Prostate gland (tissue), 2 donors: ENCODE data around the gene ULK3. TPM values are rescaled to one million over a fixed set of nuclear protein-coding genes. Genes with fewer than 3 reads are reported as not detected.

Experiments used
- DNase-seq: peaks from one replicate; pipeline ENCODE4 v3.0.0-alpha.2; 2019; ENCODE audit warnings: low spot score
- H3K27ac ChIP-seq, 2 donors: fragments of 200-600 bp; sonication (generic); 2 replicates each; pipeline ENCODE4 v1.5.1; 2017 to 2019
- H3K27me3 ChIP-seq: fragments of 200-600 bp; sonication (generic); replicated peaks from 2 replicates; pipeline ENCODE4 v1.5.1; 2019; ENCODE audit not compliant: insufficient read depth
- H3K36me3 ChIP-seq, 2 donors: fragments of 200-600 bp; sonication (generic); 1 replicate in 1 of 2; 2 replicates in 1 of 2; pipeline versions ENCODE4 v1.5.1 to v1.8.1; 2017 to 2019
- H3K4me1 ChIP-seq: fragments of 200-600 bp; sonication (generic); replicated peaks from 2 replicates; pipeline ENCODE4 v1.5.1; 2019
- H3K4me3 ChIP-seq, 2 donors: fragments of 200-600 bp; sonication (generic); 2 replicates each; pipeline ENCODE4 v1.5.1; 2017 to 2019
- H3K9me3 ChIP-seq: fragments of 200-600 bp; sonication (generic); 2 replicates; pipeline ENCODE4 v1.5.1; 2017
- POLR2A ChIP-seq: fragments of 450-650 bp; IDR thresholded peaks from one replicate; pipeline ENCODE4 v1.6.1; 2016; ENCODE audit warnings: antibody characterized with exemption, mild to moderate bottlenecking
- POLR2AphosphoS5 ChIP-seq: sonication (generic); formaldehyde crosslinking; IDR thresholded peaks from one replicate; pipeline ENCODE4 v1.6.1; 2017; ENCODE audit warnings: antibody characterized with exemption
- WGBS: methylation state at CpG from one replicate; pipeline ENCODE4 v1.1.5; 2018; 5-methylcytosine and 5-hydroxymethylcytosine counted together
- intact Hi-C: fragments of 100-400 bp; cut with DNase I; formaldehyde crosslinking; loops from one replicate; pipeline ENCODE4 v1.14.2; 2022
- total RNA-seq, 2 donors: library from RNA; depleted of rRNA; stranded (reverse); fragments of >200 nt; gene quantifications; one replicate each; pipeline ENCODE4 v1.1.0, GENCODE V29; 2016
- TF ChIP-seq, protein P1 (sequence below), 4 experiments: fragments of 200-600 bp in 2 of 4; fragments of 450-650 bp in 2 of 4; sonication (generic) in 2 of 4; IDR thresholded peaks; 1 replicate in 3 of 4; 2 replicates in 1 of 4; pipeline ENCODE4 v1.5.1; 2016 to 2019; ENCODE audit warnings: antibody characterized with exemption in 4 of 4, mild to moderate bottlenecking in 2 of 4, moderate library complexity in 2 of 4

Gene ULK3, protein sequence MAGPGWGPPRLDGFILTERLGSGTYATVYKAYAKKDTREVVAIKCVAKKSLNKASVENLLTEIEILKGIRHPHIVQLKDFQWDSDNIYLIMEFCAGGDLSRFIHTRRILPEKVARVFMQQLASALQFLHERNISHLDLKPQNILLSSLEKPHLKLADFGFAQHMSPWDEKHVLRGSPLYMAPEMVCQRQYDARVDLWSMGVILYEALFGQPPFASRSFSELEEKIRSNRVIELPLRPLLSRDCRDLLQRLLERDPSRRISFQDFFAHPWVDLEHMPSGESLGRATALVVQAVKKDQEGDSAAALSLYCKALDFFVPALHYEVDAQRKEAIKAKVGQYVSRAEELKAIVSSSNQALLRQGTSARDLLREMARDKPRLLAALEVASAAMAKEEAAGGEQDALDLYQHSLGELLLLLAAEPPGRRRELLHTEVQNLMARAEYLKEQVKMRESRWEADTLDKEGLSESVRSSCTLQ
- total RNA-seq, result 10 to 100 TPM; 44.6 to 98.5 TPM

DNA sequence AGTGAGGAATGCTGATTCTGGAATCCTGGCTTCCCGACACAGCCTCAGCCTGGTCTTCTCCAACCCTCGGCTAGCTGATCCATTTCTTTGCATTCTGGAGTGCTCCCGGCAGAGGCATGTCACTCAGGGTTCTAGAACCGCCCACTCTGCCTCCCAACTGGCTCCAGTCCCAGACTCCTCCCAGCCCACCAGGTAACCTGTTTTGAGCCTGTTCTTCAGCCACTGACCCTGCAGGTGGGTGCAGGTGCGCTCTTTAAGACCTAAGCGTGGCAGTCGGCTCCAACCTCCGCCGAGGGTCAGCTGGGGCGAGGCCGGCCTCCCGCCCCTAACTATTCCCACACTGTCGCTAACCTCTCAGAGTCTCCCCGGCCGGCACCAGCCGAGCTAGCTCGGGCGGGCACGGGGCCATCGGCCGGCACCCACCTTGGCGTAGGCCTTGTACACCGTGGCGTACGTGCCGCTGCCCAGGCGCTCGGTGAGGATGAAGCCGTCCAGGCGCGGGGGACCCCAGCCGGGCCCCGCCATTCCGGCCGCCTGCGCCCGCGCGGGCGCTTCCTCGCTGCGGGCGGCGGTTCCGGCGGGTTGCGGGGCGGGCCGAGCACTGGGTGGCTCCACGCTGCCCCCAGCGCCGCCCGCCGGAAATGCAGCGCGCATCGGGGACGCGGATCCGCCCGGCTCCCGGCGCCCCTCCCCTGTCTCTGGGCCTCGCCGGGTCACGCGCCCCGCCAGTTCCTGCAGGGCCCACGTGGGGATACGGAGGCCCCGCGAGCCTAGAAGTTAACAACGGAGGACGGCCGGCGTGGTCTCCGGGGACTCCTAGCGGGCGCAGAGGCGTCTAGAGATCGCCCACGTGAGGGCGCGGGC, at the start of gene ULK3:
Gene ULK3, minus strand, starts transcription at position 576 of the 864 bp plus-strand sequence. Its CDS starts 51 bp downstream, at position 525.
- H3K36me3 ChIP-seq, result no peaks in the 10 kb centered on the region
- H3K27ac ChIP-seq, result peak within 1 kb of the TSS; percentile 89 to 94
- WGBS, result under 1% methylated on average over 31 of the region's 84 CpGs
- intact Hi-C loops, result loop anchor here (5.0 kb wide), 2 partner anchors 61 to 64 kb away; partner anchors contain the start of genes CSK and FAM219B
- TF ChIP-seq POLR2A (peak; percentile 38), POLR2AphosphoS5 (peak; percentile 72)
- TF ChIP-seq, protein P1, sequence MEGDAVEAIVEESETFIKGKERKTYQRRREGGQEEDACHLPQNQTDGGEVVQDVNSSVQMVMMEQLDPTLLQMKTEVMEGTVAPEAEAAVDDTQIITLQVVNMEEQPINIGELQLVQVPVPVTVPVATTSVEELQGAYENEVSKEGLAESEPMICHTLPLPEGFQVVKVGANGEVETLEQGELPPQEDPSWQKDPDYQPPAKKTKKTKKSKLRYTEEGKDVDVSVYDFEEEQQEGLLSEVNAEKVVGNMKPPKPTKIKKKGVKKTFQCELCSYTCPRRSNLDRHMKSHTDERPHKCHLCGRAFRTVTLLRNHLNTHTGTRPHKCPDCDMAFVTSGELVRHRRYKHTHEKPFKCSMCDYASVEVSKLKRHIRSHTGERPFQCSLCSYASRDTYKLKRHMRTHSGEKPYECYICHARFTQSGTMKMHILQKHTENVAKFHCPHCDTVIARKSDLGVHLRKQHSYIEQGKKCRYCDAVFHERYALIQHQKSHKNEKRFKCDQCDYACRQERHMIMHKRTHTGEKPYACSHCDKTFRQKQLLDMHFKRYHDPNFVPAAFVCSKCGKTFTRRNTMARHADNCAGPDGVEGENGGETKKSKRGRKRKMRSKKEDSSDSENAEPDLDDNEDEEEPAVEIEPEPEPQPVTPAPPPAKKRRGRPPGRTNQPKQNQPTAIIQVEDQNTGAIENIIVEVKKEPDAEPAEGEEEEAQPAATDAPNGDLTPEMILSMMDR (IDR thresholded peaks at IDR 0.05), result peak; percentile 65 to 94 (median 82)
- peaks cover 10% of the 10 kb centered on the region for H3K4me1 ChIP-seq
- DNase-seq, result peak; percentile 86
- H3K4me3 ChIP-seq, result peak within 1 kb of the TSS; percentile 88 to 95
- no peaks in the 10 kb centered on the region for H3K27me3 ChIP-seq
- no peaks in the 10 kb centered on the region for H3K9me3 ChIP-seq

DNA sequence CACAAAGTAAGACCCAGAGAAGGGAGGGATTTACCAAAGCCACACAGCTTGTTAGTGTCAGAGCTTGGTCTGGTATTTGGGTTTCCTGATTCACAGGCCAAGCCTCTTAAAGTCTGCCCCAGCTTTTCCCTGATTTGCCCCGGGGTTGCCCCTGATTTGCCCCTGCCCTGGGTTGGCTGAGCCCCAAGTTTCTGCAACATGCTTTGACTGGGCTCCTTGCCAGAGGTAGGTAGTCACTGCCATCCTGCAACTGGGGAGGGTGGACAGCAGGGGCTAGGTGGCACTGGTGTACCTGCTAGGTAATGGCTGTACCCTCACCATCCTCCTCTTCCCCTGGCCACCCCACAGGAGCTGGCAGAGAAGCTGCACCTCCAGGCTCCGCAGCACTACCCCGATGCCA, 49.4 kb upstream of the ULK3 start:
- no peak overlapping the region for H3K27ac ChIP-seq
- 85% methylated on average over 3 of the region's 3 CpGs for WGBS
- H3K9me3 ChIP-seq, result no peaks in the 10 kb centered on the region
- TF ChIP-seq POLR2AphosphoS5, result no peak
- TF ChIP-seq, protein P1 (IDR thresholded peaks at IDR 0.05), result no peak
- TF ChIP-seq POLR2A, result no peak
- H3K4me3 ChIP-seq, result no peak overlapping the region
- no peaks in the 10 kb centered on the region for H3K27me3 ChIP-seq
- no peak for DNase-seq
- intact Hi-C loops, result no loop called here
- no peaks in the 10 kb centered on the region for H3K36me3 ChIP-seq
- no peaks in the 10 kb centered on the region for H3K4me1 ChIP-seq

DNA sequence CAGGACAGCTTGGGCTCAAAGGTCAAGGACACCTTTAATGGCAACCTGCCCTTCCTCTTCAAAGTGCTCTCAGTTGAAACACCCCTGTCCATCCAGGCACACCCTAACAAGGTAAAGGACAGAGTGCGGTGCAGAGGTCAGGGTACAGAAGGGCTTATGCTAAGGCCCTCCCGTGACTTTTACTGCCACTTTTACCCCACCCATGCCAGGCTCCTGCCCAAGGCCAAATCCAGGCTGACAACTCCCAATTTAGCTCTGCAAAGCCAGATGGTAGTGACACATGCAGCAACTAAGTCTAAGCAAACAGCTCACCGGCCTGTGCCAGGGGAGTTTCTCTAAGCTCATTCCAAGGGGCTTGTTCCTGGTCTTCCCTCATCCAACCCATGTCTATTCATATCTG, 48.5 kb upstream of the ULK3 start:
- no peaks in the 10 kb centered on the region for H3K36me3 ChIP-seq
- no peaks in the 10 kb centered on the region for H3K9me3 ChIP-seq
- no peak for DNase-seq
- 79% methylated on average over 3 of the region's 3 CpGs for WGBS
- H3K27me3 ChIP-seq, result no peaks in the 10 kb centered on the region
- H3K4me1 ChIP-seq, result no peaks in the 10 kb centered on the region
- intact Hi-C loops, result no loop called here
- TF ChIP-seq, protein P1 (IDR thresholded peaks at IDR 0.05), result no peak
- TF ChIP-seq POLR2A (no peak), POLR2AphosphoS5 (no peak)
- H3K27ac ChIP-seq, result no peak overlapping the region
- H3K4me3 ChIP-seq, result no peak overlapping the region

DNA sequence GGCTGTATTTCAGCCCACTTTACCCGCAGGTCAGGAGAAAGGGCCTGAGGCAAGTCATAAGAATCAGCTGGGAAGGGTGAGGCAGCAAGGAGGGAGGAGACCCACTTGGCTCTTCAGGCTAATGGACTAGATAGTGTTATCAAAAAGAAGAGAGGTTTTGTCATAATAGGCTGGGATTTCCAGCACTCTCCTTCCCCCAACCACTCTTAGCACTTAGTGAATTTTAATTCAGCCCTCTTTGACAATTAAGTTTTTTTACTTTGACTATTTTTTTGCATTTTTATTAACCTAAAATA, 47.7 kb upstream of the ULK3 start:
- DNase-seq, result no peak
- TF ChIP-seq POLR2AphosphoS5 (no peak), POLR2A (no peak)
- TF ChIP-seq, protein P1 (IDR thresholded peaks at IDR 0.05), result no peak
- Histone ChIP-seq H3K27me3 (no peaks in the 10 kb centered on the region), H3K4me3 (peak overlapping the region; percentile 87 to 92), H3K36me3 (no peaks in the 10 kb centered on the region), H3K4me1 (no peaks in the 10 kb centered on the region), H3K27ac (peak overlapping the region in 1 of 2 donors; percentile 81), H3K9me3 (no peaks in the 10 kb centered on the region)
- WGBS, result 0% methylated on average over 1 of the region's 1 CpG
- intact Hi-C loops, result no loop called here
